NCI-H146 treated with DMSO at 0.1 percent for 48 hours (cell line): ENCODE measurements around the gene TCTA.

Source experiments
- DNase-seq: peaks from one replicate; lab custom pipeline; 2025; ENCODE audit not compliant: unreplicated experiment; lab: John Stamatoyannopoulos, UW

The TCTA gene

DNA sequence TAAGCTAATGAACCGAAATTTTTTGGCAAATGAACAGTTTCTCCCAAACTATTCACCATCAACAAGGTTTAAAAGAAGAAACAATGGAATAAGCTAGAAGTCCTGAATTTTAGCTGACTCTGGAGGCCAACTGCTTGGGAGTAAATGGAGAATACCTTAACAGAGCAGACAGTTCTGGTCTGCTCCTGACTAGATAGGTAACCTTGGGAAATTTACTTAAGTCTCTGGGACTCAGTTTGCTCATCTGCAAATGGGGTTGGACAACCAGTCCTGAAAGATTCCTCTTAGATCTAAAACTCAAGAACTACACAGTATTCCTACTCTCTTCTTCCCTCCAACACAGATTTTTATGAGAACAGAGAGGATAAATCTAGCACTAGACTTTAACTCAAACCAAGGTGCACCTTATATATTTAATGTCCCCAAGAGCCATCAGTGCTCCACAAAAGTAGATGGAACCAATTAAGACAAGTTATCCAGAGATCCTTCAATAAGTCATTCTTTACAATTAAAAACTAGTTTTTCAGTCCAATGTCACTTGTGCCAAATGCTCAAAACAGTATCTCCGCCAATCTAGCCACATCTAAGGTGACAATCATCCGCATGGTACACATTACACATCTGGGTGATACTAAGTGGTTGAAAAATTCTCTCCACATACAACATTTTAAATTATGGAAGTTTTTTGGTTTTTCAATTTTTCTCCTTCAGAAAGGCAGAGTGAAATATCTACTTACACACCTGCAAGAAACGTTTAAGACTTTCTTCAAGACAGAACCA is 2.0 kb upstream of the TCTA start:
- no peak for DNase-seq

DNA sequence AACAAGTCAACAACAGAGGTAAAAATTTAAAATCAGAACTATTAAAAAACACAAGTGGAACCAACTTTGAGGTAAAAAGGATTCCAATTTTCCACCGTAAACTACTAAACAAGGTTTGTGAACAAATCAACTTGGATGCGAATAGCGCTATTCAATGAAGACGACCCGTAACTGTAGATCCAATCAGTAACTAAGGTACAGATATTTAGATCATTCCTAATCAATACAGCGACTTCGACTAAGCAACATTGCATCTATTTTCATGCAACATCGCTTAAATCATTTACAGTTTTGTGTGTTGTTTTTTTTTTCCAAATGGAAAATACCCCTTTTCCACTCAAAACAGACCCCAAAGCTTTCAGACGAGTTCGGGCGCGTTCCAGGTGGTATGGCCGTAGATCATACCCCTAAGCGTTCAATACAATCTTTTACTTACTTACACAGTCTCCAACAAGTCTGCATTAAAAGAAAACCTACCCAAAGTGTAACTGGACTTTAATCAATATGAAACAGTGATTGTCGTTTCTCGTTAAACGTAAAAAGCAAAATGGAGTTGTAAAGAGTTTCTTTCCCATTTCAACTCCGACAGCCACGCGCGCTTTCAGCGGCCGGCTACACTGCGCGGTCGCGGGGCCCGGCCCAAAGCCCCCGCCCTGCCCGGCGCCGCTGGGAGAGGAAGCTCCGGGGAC is 1.2 kb upstream of the TCTA start:
- DNase-seq: no peak

DNA sequence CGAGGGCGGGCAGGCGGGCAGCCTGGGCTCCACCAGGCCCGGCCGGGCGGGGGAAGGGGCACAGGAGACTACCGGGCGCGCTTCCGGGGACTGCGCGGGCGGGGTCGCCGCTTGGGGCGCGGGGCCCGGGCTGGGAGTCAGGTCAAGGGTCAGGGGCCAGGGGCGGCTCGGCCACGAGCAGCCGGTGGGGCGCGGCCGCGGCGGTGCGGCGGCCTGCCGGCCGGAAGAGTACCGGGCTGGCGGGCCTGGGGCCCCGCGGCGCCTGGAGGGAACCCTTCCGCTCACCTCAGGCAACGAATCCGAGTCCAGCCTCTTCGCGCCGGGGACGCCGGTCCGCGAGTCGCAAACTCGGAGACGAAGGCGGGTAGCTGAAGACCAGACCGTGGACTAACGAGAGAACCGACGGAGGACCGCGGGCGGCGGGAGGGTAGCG is 672 bp upstream of the TCTA start:
- DNase-seq: no peak

DNA sequence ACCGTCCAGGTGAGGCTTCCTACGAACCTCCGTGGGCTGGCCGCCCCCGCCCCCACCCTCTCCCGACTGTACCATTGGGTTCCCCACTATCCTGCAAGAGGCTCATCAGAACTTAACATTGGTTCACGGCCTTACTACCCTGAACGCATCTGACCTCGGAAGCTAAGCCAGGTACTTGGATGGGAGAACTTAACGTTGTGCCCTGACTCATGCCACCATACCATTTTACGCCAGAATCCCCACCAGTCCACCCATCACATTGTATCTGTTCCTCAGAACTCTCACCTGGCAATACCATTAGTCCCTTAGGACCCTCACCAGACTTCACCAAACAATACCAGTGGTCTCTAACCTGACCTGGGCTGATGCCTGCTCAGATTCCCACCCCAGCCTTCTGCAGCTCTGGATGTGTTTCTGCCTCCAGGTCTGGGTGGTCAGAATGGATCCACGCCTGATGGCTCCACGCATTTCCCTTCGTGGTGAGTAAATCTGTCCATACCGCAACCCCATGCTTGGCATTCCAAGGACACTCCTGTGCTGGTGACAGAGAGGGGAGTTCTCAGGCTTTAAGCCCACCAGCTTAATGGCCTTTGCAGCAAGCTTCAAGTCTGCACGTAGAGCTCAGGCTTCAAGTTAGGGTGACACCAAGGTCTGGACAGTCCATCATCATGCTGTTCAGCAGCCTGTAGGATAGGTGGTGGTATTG is 562 bp downstream of the TCTA start:
- no peak for DNase-seq

DNA sequence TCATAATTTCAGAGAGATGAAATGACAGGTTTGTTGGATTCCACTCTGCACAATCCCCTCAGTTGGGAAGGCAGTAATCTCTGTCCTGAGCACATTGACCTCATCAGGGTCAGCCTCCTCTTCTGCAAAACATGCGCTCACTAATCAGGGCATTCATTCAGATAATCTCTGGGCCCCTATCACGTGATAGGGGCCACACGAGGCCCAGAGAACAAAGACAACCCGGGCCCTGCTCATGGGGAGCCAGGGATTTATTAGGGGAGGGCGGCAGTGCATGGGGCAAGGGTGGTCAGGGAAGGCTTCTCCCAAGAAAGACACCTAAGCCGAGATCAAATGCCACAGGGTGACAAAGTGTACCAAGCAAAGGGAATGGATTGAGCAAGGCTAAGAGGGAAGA is 1.1 kb downstream of the TCTA start:
- DNase-seq: no peak

DNA sequence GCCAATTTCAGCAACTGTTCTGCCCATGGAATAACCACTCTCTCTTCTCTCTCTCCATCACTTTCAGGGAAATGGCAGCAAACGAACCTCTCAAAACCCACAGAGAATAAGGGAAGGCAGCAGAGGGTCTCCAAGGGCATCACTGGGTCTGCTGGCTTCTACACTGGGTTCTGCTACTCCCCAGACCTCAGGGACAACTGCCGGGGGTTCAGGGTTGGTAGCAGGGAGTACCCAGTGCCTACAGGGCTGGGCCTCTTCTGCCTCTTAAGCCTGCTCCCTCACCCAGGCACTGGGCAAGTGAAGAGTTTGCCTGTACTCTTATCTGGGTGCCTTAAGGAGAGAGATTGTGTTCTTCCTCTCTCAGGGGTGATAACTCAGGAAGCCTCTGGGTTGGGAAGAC is 2.5 kb downstream of the TCTA start:
- DNase-seq: no peak

DNA sequence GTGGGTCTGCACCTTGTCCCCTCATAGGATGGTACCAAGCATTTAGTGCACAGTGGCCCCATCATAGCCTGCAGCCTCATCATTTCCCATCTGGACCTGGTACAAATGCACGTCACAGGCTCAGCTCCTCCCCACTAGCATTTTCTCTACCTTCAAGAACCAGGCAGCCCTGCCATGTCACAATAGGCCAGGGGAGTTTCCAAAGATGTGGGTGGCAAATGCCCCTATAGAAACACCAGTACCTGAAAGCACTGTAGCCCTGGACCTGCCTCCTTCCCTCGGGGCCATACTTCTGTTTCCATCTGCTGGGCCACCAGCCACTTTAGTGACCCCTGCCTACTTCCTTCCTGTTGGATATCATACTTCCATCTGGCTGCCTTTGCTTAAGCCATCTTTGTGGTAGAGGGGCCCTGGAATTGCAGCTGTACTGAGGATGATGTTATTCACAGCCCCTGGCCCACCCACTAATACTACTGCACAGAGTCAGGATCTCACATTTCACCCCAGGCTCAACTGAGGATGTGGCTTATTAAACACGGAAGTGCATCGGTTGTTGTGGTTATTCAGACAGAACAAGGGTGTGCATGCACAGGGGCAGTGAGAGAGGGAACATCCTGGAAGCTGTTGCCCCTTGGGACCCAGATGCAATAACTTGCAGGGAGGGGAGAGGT is 3.8 kb downstream of the TCTA start:
- DNase-seq: no peak

DNA sequence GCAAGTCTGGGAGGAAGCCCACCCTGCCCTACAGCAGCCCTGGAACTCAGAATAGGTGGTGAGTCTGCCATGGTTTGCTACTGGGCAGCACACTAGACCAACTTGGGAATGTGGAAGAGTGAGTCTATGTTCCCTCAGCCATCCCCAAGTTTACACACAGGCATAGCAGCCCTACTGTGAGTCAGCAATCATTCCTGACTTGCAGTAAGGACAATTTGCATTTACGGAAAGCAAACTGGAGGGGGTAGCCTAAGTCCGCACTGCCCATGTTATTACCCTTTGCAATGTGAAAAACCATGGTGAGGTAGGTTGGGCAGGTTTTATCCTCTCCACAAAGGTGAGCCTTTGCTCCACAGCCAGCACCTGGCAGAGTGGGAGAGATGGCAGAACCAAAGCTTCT is 4.6 kb downstream of the TCTA start:
- DNase-seq: no peak

DNA sequence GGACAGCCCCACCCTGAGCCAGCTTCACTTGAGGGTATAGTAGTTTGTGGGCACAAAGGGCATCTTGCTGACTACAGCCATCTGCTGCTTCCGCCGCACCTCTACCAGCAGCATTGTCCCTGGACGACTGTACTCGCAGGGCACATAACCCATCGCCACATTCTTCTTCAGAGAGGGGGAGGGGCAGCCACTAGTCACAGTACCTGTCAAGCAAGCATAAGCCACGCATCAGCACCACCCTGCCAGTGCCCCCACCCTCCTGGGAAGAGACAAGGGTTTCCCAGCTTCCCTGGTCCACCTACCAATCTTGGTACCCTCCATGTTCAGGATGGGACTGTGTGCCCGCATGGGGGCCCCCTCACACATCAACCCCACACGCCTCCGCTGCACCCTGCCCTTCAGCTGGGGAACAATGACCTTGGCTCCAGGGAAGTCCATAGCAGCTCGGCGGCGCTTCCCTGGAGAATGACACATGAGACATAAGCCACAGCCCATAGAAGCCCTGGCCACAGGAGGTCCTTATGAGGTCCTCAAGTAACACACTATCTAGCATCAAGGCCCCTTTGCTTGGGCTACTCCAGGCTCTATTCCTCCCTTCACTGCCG is 5.4 kb downstream of the TCTA start:
- no peak for DNase-seq

DNA sequence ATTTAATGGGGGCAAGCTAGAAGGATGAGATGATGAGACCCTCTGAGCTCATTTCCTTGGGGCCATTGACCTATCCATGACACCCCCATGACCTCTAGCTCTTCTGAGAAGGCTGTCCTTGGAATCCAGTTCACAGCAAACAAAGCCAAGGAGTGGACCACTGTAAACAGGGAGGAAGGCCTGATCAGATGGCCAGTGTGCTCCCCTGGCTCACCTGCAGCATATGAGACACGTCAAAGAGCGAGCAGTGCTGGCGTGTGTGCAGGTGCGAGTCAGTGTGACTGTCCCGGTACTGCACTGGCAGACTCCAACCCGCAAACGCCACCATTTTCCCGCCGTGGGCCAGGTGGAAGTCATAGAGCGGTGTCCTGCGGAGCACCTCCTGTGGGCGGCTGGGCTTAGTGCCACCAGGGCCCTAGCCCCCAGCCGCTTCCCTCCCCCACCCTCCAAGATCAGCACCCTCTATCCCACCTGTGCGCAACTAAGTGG is 9.7 kb downstream of the TCTA start:
- DNase-seq: no peak

DNA sequence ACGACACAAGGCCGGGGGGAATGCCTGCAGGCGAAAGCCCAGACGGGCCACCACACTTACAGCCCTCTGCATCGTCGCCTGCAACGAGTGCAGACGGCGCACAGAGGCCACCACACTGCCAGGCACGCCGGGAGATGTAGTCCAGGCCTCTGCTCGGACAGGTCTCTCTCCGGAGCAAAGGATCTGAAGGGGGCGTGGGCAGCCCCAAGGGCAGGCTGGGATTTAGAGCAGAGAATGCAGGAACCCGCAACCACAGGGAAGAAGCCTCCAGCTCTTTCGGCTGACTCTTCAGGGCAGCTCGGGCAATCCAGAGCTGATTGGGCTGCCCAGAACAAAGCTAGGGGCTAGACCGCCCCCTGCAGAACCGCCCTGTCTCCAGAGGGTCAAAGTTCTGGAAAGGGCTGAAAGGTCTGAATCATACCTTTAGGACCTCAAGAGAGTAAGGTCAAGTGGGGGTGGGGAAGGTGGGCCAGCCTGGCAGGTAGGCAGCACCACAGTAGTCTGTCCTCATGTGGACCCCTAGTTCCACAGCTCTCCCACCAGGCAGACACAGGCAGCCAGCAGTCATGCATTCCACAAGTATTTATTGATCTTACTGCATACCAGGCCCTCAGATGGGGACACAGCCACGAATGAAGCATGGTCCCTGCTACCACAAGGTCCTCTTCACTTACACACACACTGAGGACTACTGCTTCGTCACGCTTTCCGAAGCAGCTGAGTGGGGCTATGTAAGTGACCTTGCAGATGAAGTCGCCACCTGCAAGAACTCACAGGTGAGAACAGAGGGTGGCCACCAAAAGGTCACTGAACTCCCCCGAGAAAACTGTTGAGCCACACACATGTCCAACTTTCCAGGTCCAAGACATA is 10.4 kb downstream of the TCTA start, which contains the start of gene AMT:
Gene AMT (minus strand): TSS at position 95 of the 870 bp plus-strand sequence. CDS start 23 bp downstream, at position 72.
- DNase-seq: no peak

DNA sequence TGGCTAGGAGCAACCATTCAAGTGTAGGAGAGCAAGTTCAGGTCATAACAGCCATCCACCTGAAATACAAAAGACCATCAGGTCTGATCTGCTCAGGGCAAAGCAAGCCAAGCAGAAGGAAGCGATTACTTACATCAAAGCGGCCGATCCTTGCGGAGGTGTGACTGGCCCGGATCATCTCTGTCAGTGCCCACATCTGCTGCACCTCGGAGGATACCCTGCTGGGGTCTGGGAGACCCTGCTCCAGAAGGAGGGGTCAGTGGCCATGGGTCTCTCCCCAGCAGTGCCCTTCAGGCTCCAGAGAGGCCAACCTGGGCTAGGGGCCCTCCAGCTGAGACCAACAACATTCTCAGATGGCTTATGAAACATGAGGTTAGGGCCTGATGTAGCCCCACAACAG is 12.6 kb downstream of the TCTA start:
- DNase-seq: no peak

DNA sequence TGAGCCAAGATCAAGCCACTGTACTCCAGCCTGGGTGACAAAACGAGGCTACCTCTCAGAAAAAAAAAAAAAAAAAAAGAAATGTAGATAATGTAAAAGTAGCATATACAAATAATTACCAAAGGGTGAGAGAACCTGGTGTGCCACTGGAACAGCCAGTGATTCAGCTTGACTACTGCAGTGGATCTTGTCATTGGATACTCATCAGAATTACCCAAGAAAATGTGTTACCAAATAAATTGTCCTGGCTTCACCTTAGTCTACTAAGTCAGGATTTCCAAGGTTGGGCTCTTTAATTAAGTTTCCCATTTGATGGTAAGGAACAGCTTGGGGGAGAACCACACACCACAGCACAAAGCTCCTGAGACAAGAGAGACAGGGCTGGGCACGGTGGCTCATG is 15.4 kb downstream of the TCTA start:
- DNase-seq: no peak

DNA sequence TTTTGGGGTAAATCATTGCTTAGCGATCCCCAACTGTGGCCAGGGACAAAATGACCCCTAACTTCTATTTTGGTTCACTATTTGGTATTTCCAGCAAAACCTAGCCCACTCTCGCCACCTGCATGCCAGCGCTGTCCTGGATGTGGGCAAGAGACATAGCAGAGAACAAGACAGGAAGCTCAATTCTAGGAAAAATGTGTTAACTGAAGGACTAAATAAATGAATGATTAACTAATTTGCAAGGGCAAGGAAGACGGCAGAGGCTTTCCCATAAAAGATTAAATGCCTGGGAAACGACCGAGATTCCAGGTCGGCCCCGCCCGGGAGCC is 16.5 kb downstream of the TCTA start:
- no peak for DNase-seq

DNA sequence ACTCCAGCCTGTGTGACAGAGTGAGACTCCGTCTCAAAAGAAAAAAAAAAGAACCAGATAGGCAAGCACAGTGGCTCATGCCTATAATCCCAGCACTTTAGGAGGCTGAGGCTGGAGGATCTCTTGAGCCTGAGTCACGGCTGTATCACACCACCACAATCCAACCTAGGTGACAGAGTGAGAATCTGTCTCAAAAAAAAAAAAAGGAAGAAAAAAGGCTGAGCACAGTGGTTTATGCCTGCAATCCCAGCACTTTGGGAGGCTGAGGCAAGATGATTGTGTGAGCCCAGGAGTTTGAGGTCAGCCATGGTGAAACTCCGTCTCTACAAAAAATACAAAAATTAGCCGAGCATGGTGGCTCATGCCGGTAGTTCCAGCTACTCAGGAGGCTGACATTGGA is 22.5 kb downstream of the TCTA start:
- DNase-seq: no peak

DNA sequence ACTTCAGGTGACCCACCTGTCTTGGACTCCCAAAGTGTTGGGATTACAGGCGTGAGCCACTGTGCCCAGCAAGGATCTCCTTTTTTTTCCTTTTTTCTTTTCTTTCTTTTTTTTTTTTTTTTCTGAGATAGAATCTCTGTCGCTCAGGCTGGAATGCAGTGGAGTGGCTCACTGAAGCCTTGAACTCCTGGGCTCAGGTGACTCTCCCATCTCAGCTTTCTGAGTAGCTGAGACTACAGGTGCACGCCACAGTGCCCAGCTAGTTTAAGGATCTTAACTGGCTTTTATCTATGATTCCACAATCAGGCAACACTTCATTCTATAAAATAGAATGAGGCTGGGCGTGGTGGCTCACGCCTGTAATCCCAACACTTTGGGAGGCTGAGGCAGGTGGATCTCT is 33.2 kb downstream of the TCTA start:
- no peak for DNase-seq

DNA sequence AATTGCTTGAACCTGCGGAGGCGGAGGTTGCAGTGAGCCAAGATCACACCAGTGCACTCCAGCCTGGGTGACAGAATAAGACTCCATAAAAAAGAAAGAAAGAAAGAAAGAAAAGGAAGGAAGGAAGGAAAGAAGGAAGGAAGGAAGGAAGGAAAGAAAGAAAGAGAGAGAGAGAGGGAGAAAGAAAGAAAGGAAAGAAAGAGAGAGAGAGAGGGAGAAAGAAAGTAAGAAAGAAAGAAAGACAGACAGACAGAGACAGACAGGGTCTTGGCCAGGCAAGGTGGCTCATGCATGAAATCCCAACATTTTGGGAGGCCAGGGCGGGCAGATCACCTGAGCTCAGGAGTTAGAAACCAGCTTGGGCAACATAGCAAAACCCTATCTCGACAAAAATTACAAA is 41.4 kb downstream of the TCTA start:
- DNase-seq: no peak

DNA sequence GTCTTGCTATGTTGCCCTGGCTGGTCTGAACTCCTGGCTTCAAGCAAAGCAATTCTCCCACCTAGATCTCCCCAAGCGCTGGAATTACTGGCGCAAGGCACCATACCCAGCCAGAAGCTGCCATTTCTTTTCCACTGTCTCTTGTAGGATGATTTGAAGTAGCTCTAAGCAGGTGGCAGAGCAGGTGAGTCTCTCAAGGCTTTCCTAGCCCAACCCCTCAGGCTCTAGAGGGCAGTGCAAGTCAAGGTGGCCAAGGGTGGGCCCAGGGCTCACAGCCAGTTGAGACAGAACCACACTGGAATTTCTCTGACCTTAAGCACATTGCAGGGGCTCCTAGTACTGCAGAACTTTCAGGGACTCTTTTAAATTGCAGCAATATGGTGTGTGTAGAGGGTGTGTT is 42.2 kb downstream of the TCTA start:
- no peak for DNase-seq

DNA sequence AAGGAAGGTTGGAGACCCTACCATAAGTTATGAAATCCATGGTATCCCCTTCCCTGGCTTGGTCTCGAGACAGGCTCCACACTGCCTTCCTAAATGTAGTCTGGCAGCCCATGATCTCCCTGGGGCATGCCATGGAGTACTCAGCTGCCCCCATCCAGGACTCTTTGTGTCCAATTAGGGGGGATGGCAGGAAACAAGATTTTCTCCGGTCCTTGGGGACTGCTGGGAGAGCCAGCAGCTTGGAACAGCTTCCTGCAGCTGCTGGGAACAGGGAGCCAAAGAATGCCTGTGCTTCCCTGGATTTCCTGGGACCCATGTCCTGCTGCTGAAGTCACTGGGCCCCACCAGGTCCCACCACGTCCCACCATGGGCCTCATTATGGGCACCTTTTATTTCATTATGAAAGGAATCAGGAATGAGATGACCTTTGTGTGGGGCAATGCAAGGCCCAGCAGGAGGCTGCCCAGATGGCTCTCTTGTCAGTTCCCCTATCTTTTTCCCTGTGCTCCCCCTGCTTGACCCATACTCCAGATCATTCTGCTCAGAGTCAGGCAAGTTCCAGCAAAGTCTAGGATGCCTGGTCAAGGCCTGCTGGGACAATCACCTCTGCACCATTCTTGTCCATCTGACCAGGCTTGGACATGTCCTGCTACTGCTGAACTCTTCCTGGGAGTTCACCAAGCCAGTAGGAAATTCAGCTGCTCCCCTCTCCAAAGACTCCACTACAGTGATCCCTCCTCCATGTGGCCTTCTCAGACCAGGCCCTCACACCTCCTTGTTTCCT is 42.9 kb downstream of the TCTA start:
- DNase-seq: no peak
